ENCODE measurements around the gene CMTM7.

CMTM7 gene

GRCh38 chr3:32366638-32367397 lies 24.8 kb upstream of the CMTM7 start:
- Histone ChIP-seq H3K27ac (replicated peaks) (no peak overlapping the region), H3K4me3 (replicated peaks; ENCODE audit: insufficient read depth, low read length) (no peak overlapping the region), H3K27me3 (ENCODE audit: insufficient read depth, poor library complexity, severe bottlenecking) (no peaks in the 10 kb centered on the region)
- no peak for DNase-seq (ENCODE audit: low read depth in 1 of 2, low spot score in 1 of 2)
- no peak for TF ChIP-seq GABPA (IDR thresholded peaks at IDR 0.05; ENCODE audit: low read depth)

GRCh38 chr3:32367442-32367841 lies 24.2 kb upstream of the CMTM7 start:
- DNase-seq (ENCODE audit: low read depth in 1 of 2, low spot score in 1 of 2), result no peak
- no peak overlapping the region for H3K4me3 ChIP-seq (replicated peaks; ENCODE audit: insufficient read depth, low read length)
- no peaks in the 10 kb centered on the region for H3K27me3 ChIP-seq (ENCODE audit: insufficient read depth, poor library complexity, severe bottlenecking)
- no peak overlapping the region for H3K27ac ChIP-seq (replicated peaks)
- no peak for TF ChIP-seq POLR2AphosphoS5 (IDR thresholded peaks at IDR 0.05; ENCODE audit: low read depth)

GRCh38 chr3:32371461-32372212 lies 20.0 kb upstream of the CMTM7 start:
- Histone ChIP-seq H3K27ac (replicated peaks) (no peak overlapping the region), H3K4me3 (replicated peaks; ENCODE audit: insufficient read depth, low read length) (no peak overlapping the region), H3K27me3 (ENCODE audit: insufficient read depth, poor library complexity, severe bottlenecking) (no peaks in the 10 kb centered on the region)
- DNase-seq (ENCODE audit: low read depth in 1 of 2, low spot score in 1 of 2), result no peak
- TF ChIP-seq REST (IDR thresholded peaks at IDR 0.05; ENCODE audit: insufficient replicate concordance, low read depth), result no peak
- no peak for TF ChIP-seq SPI1 (IDR thresholded peaks at IDR 0.05; ENCODE audit: borderline replicate concordance, low read depth)
- TF ChIP-seq GABPA (IDR thresholded peaks at IDR 0.05; ENCODE audit: low read depth), result no peak
- TF ChIP-seq CTCF (IDR thresholded peaks at IDR 0.05; ENCODE audit: insufficient read depth, low read length), result no peak
- no peak for TF ChIP-seq POLR2AphosphoS5 (IDR thresholded peaks at IDR 0.05; ENCODE audit: low read depth)

- H3K27me3 ChIP-seq (ENCODE audit: insufficient read depth, poor library complexity, severe bottlenecking), result no peaks in the 10 kb centered on the region
- DNase-seq (ENCODE audit: low read depth in 1 of 2, low spot score in 1 of 2), result no peak
- no peak overlapping the region for H3K4me3 ChIP-seq (replicated peaks; ENCODE audit: insufficient read depth, low read length)
- H3K27ac ChIP-seq (replicated peaks), result no peak overlapping the region
- TF ChIP-seq CTCF (IDR thresholded peaks at IDR 0.05; ENCODE audit: insufficient read depth, low read length), result no peak
- no peak for TF ChIP-seq REST (IDR thresholded peaks at IDR 0.05; ENCODE audit: insufficient replicate concordance, low read depth)
These were observed 19.5 kb upstream of the CMTM7 start for GRCh38 chr3:32372213-32372490.

GRCh38 chr3:32373276-32373675 lies 18.4 kb upstream of the CMTM7 start:
- no peak for DNase-seq (ENCODE audit: low read depth in 1 of 2, low spot score in 1 of 2)
- Histone ChIP-seq H3K27me3 (ENCODE audit: insufficient read depth, poor library complexity, severe bottlenecking) (no peaks in the 10 kb centered on the region), H3K27ac (replicated peaks) (no peak overlapping the region), H3K4me3 (replicated peaks; ENCODE audit: insufficient read depth, low read length) (no peak overlapping the region)
- TF ChIP-seq REST (IDR thresholded peaks at IDR 0.05; ENCODE audit: insufficient replicate concordance, low read depth), result no peak
- no peak for TF ChIP-seq CTCF (IDR thresholded peaks at IDR 0.05; ENCODE audit: insufficient read depth, low read length)
- TF ChIP-seq SPI1 (IDR thresholded peaks at IDR 0.05; ENCODE audit: borderline replicate concordance, low read depth), result no peak
- TF ChIP-seq POLR2AphosphoS5 (IDR thresholded peaks at IDR 0.05; ENCODE audit: low read depth), result no peak
- TF ChIP-seq GABPA (IDR thresholded peaks at IDR 0.05; ENCODE audit: low read depth), result no peak
